Body of pancreas (tissue), 4 donors: ENCODE data around the gene SLC7A6. TPM values are rescaled to one million over a fixed set of nuclear protein-coding genes. Genes with fewer than 3 reads are reported as not detected.
A peak's percentile ranks its signal among the peaks of the same experiment; 100 is the strongest.

Experiments used
- ATAC-seq: fragments of 150-250 bp; one replicate; pipeline ENCODE4 v1.9.1; 2016
- DNase-seq, 4 donors: peaks; one replicate each; pipeline ENCODE4 v3.0.0-alpha.2; 2019
- H3K27ac ChIP-seq, 4 donors: fragments of 200-600 bp; sonication (generic); 1 replicate in 3 of 4; 2 replicates in 1 of 4; pipeline versions ENCODE4 v1.5.1 to v1.6.1; 2016 to 2019; ENCODE audit warnings: mild to moderate bottlenecking in 1 of 4, mixed read lengths in 1 of 4, moderate library complexity in 1 of 4
- H3K27me3 ChIP-seq, 2 donors: fragments of 200-600 bp; sonication (generic); one replicate each; pipeline ENCODE4 v1.6.0; 2016; ENCODE audit warnings: mild to moderate bottlenecking in 1 of 2
- H3K36me3 ChIP-seq, 2 donors: fragments of 200-600 bp; sonication (generic); replicated peaks in 1 of 2; 2 replicates each; pipeline ENCODE4 v1.5.1; 2016; ENCODE audit warnings: low read depth in 2 of 2; ENCODE audit not compliant: insufficient read depth in 1 of 2
- H3K4me1 ChIP-seq: fragments of 200-600 bp; sonication (generic); one replicate; pipeline ENCODE4 v1.6.0; 2016
- H3K4me3 ChIP-seq, 2 donors: fragments of 200-600 bp; sonication (generic); 1 replicate in 1 of 2; 2 replicates in 1 of 2; pipeline ENCODE4 v1.5.1; 2016 to 2019
- H3K9me3 ChIP-seq, 3 donors: fragments of 200-600 bp; sonication (generic); 1 replicate in 2 of 3; 2 replicates in 1 of 3; pipeline ENCODE4 v1.5.1; 2016
- CTCF ChIP-seq, 7 experiments: fragments of 450-650 bp in 4 of 7; fragments of 200-600 bp in 3 of 7; sonication (generic) in 3 of 7; IDR thresholded peaks; one replicate each; pipeline ENCODE4 v1.5.1; 2016 to 2019; ENCODE audit warnings: antibody characterized with exemption in 7 of 7
- POLR2A ChIP-seq, 3 donors: fragments of 450-650 bp; IDR thresholded peaks; one replicate each; pipeline ENCODE4 v1.6.1; 2016; ENCODE audit warnings: antibody characterized with exemption in 3 of 3, mild to moderate bottlenecking in 2 of 3
- WGBS, 2 donors: methylation state at CpG; one replicate each; pipeline ENCODE4 v1.1.5; 2017; 5-methylcytosine and 5-hydroxymethylcytosine counted together
- intact Hi-C: fragments of 100-400 bp; cut with DNase I; formaldehyde crosslinking; loops from one replicate; pipeline ENCODE4 v1.15.1; 2023
- total RNA-seq, 2 donors: library from RNA; depleted of rRNA; stranded (reverse); fragments of >200 nt; gene quantifications; one replicate each; pipeline ENCODE4 v1.1.0, GENCODE V29; 2016

SLC7A6 gene
- total RNA-seq, 2 donors from 2014 or later: 10.9 to 23.4 TPM

- H3K4me3 ChIP-seq: no peak overlapping the region
- WGBS, 2 donors: 60 to 65% methylated on average over 5 of the region's 5 CpGs
- intact Hi-C loops: loop anchor here (10.0 kb wide), 1 partner anchor 168 kb away; no protein-coding TSS in a partner anchor
- peak overlapping the region; percentile 98 to 99 (median 99) for H3K27ac ChIP-seq
- ATAC-seq (no peak), DNase-seq (no peak)
- no peak for TF ChIP-seq CTCF (IDR thresholded peaks at IDR 0.05)
- no peaks in the 10 kb centered on the region for H3K27me3 ChIP-seq
- peaks cover 57% of the 10 kb centered on the region for H3K4me1 ChIP-seq
- no peaks in the 10 kb centered on the region for H3K9me3 ChIP-seq
- H3K36me3 ChIP-seq: peaks cover 11 to 32% of the 10 kb centered on the region in 2 donors
Observed at GRCh38 chr16:68233085-68233834, 31.1 kb upstream of the SLC7A6 start.

- peaks cover 55% of the 10 kb centered on the region for H3K4me1 ChIP-seq
- H3K4me3 ChIP-seq: no peak overlapping the region
- no peak for DNase-seq
- WGBS, 2 donors: 27 to 39% methylated on average over 3 to 8 of the region's 8 CpGs
- intact Hi-C loops: loop anchor here (10.0 kb wide), 1 partner anchor 169 kb away; no protein-coding TSS in a partner anchor
- no peaks in the 10 kb centered on the region for H3K9me3 ChIP-seq
- no peaks in the 10 kb centered on the region for H3K27me3 ChIP-seq
- H3K27ac ChIP-seq: peak overlapping the region; percentile 98 to 99 (median 99)
- TF ChIP-seq POLR2A (IDR thresholded peaks at IDR 0.05): no peak
- TF ChIP-seq CTCF (IDR thresholded peaks at IDR 0.05): no peak
- H3K36me3 ChIP-seq: peaks cover 11 to 32% of the 10 kb centered on the region in 2 donors
- ATAC-seq: no peak
Observed at GRCh38 chr16:68233835-68234187, 30.5 kb upstream of the SLC7A6 start.

- Histone ChIP-seq H3K4me1 (peaks cover 49% of the 10 kb centered on the region), H3K9me3 (no peaks in the 10 kb centered on the region), H3K4me3 (peak overlapping the region; percentile 23 to 39), H3K27me3 (no peaks in the 10 kb centered on the region), H3K27ac (peak overlapping the region; percentile 98 to 99 (median 99)), H3K36me3 (peaks cover 11 to 32% of the 10 kb centered on the region in 2 donors)
- peak; percentile 98 to 100 (median 100) for DNase-seq
- TF ChIP-seq CTCF (IDR thresholded peaks at IDR 0.05) (peak in 3 of 7 experiments; percentile 12 to 45 (median 35)), POLR2A (IDR thresholded peaks at IDR 0.05) (peak; percentile 70 to 89 (median 73))
- intact Hi-C loops: loop anchor here (10.0 kb wide), 1 partner anchor 170 kb away; no protein-coding TSS in a partner anchor
- ATAC-seq: peak; percentile 61
- 10 to 19% methylated on average over 11 to 13 of the region's 13 CpGs for WGBS, 2 donors
Observed at GRCh38 chr16:68234188-68235107, 29.9 kb upstream of the SLC7A6 start.

- H3K9me3 ChIP-seq: no peaks in the 10 kb centered on the region
- peak overlapping the region; percentile 23 to 39 for H3K4me3 ChIP-seq
- ATAC-seq (peak; percentile 28), DNase-seq (peak; percentile 75 to 84 (median 78))
- peak in 4 of 7 experiments; percentile 13 to 30 (median 15) for TF ChIP-seq CTCF (IDR thresholded peaks at IDR 0.05)
- TF ChIP-seq POLR2A (IDR thresholded peaks at IDR 0.05): peak in 2 of 3 donors; percentile 59 to 86
- intact Hi-C loops: loop anchor here (10.0 kb wide), 1 partner anchor 170 kb away; no protein-coding TSS in a partner anchor
- H3K27me3 ChIP-seq: no peaks in the 10 kb centered on the region
- peaks cover 53% of the 10 kb centered on the region for H3K4me1 ChIP-seq
- 7 to 16% methylated on average over 24 to 73 of the region's 73 CpGs for WGBS, 2 donors
- peaks cover 7 to 25% of the 10 kb centered on the region in 2 donors for H3K36me3 ChIP-seq
- peak overlapping the region; percentile 98 to 99 (median 99) for H3K27ac ChIP-seq
Observed at GRCh38 chr16:68235108-68235886, 29.0 kb upstream of the SLC7A6 start.
